GM23338 (cell line): ENCODE measurements around the gene CHP2. TPM values are rescaled to one million over a fixed set of nuclear protein-coding genes. Genes with fewer than 3 reads are reported as not detected.

ENCODE experiments used
- ATAC-seq: fragments of 200-7000 bp; cut with Tn5 transposase; 3 replicates; pipeline ENCODE4 v1.9.1; 2020
- DNase-seq: peaks from one replicate; pipeline ENCODE4 v3.0.0-alpha.2; 2015; ENCODE audit warnings: low spot score
- H2AFZ ChIP-seq: fragments of 200-600 bp; sonication (generic); 2 replicates; pipeline ENCODE4 v1.8.0; 2016; ENCODE audit warnings: antibody characterized with exemption, mild to moderate bottlenecking, moderate library complexity
- H3F3A ChIP-seq: fragments of 200-600 bp; sonication (generic); replicated peaks from 2 replicates; pipeline ENCODE4 v1.8.0; 2017; ENCODE audit warnings: antibody characterized with exemption, mixed run types, low read depth
- H3K27ac ChIP-seq: fragments of 200-600 bp; sonication (generic); 2 replicates; pipeline ENCODE4 v1.6.1; 2016; ENCODE audit warnings: low read depth
- H3K27me3 ChIP-seq: fragments of 200-600 bp; sonication (generic); 2 replicates; pipeline ENCODE4 v1.8.0; 2016; ENCODE audit warnings: mild to moderate bottlenecking, mixed run types, moderate library complexity; ENCODE audit not compliant: insufficient read depth
- H3K36me3 ChIP-seq: fragments of 200-600 bp; sonication (generic); 2 replicates; pipeline ENCODE4 v1.8.0; 2016; ENCODE audit warnings: mild to moderate bottlenecking; ENCODE audit not compliant: insufficient read depth
- H3K4me1 ChIP-seq: fragments of 200-600 bp; sonication (generic); 2 replicates; pipeline ENCODE4 v1.8.0; 2016; ENCODE audit warnings: mild to moderate bottlenecking, moderate library complexity; ENCODE audit not compliant: insufficient read depth
- H3K4me2 ChIP-seq: fragments of 200-600 bp; sonication (generic); 2 replicates; pipeline ENCODE4 v1.7.1; 2017; ENCODE audit warnings: mixed run types
- H3K4me3 ChIP-seq: fragments of 200-600 bp; sonication (generic); 2 replicates; pipeline ENCODE4 v1.6.1; 2016; ENCODE audit warnings: mixed run types
- H3K79me2 ChIP-seq: fragments of 200-600 bp; sonication (generic); replicated peaks from 2 replicates; pipeline ENCODE4 v1.8.0; 2017; ENCODE audit warnings: mild to moderate bottlenecking; ENCODE audit not compliant: insufficient read depth
- H3K9me2 ChIP-seq: fragments of 200-600 bp; sonication (generic); 2 replicates; pipeline ENCODE4 v1.8.0; 2017; ENCODE audit not compliant: insufficient read depth
- H4K20me1 ChIP-seq: fragments of 200-600 bp; sonication (generic); replicated peaks from 2 replicates; pipeline ENCODE4 v1.8.0; 2017; ENCODE audit warnings: mild to moderate bottlenecking; ENCODE audit not compliant: insufficient read depth
- H3K27ac Mint-ChIP-seq: 2 replicates; pipeline ENCODE4 v1.8.0; 2020; ENCODE audit warnings: inconsistent platforms, mild to moderate bottlenecking, moderate library complexity, mixed read lengths
- H3K27me3 Mint-ChIP-seq: 3 replicates; pipeline ENCODE4 v1.8.0; 2022; ENCODE audit warnings: low read depth, mild to moderate bottlenecking, moderate library complexity, mixed read lengths, inconsistent platforms; ENCODE audit not compliant: insufficient read depth, poor library complexity
- H3K36me3 Mint-ChIP-seq: 3 replicates; pipeline ENCODE4 v1.8.0; 2021; ENCODE audit warnings: low read depth, mild to moderate bottlenecking, inconsistent platforms, moderate library complexity, mixed read lengths
- H3K4me1 Mint-ChIP-seq: 3 replicates; pipeline ENCODE4 v1.8.0; 2020; ENCODE audit warnings: mild to moderate bottlenecking, inconsistent platforms, mixed read lengths
- H3K4me3 Mint-ChIP-seq: 3 replicates; pipeline ENCODE4 v1.8.0; 2021; ENCODE audit warnings: moderate library complexity, mild to moderate bottlenecking, inconsistent platforms, mixed read lengths
- H3K9me3 Mint-ChIP-seq: 3 replicates; pipeline ENCODE4 v1.8.0; 2020; ENCODE audit warnings: moderate library complexity, mild to moderate bottlenecking, inconsistent platforms, mixed read lengths
- CREB1 ChIP-seq: fragments of 250-450 bp; sonication (Bioruptor Pico); IDR thresholded peaks from 2 replicates; pipeline ENCODE4 v1.5.0; 2020; ENCODE audit warnings: low read depth, mild to moderate bottlenecking, moderate library complexity
- CTCF ChIP-seq, 2 experiments: fragments of 200-600 bp in 1 of 2; sonication (generic) in 1 of 2; conservative IDR thresholded peaks; 2 replicates each; pipeline versions ENCODE4 v1.5.1 to v1.6.1; 2016 to 2017; ENCODE audit warnings: antibody characterized with exemption in 2 of 2, low read depth in 2 of 2, mild to moderate bottlenecking in 2 of 2, moderate library complexity in 1 of 2
- ETS1 ChIP-seq: IDR thresholded peaks from 2 replicates; pipeline ENCODE4 v1.6.1; 2016; ENCODE audit warnings: antibody characterized with exemption
- EZH2 ChIP-seq: fragments of 200-600 bp; sonication (generic); IDR thresholded peaks from one replicate; pipeline ENCODE4 v1.8.0; 2017; ENCODE audit warnings: antibody characterized with exemption, mild to moderate bottlenecking, low read depth; ENCODE audit not compliant: unreplicated experiment
- JUNB ChIP-seq: IDR thresholded peaks from one replicate; pipeline ENCODE4 v1.6.1; 2016; ENCODE audit warnings: antibody characterized with exemption; ENCODE audit not compliant: unreplicated experiment
- NANOG ChIP-seq: IDR thresholded peaks from 2 replicates; pipeline ENCODE4 v1.6.1; 2016; ENCODE audit warnings: antibody characterized with exemption, borderline replicate concordance
- POLR2AphosphoS5 ChIP-seq: IDR thresholded peaks from 2 replicates; pipeline ENCODE4 v1.6.1; 2016; ENCODE audit warnings: antibody characterized with exemption, low read depth
- REST ChIP-seq: IDR thresholded peaks from one replicate; pipeline ENCODE4 v1.6.1; 2018; ENCODE audit warnings: antibody characterized with exemption; ENCODE audit not compliant: unreplicated experiment
- ZNF114 ChIP-seq: fragments of 250-450 bp; sonication (Bioruptor Pico); IDR thresholded peaks from 2 replicates; pipeline ENCODE4 v1.5.0; 2020; ENCODE audit warnings: mild to moderate bottlenecking, moderate library complexity
- ZNF331 ChIP-seq: fragments of 250-450 bp; sonication (Bioruptor Pico); IDR thresholded peaks from 2 replicates; pipeline ENCODE4 v1.5.0; 2020; ENCODE audit warnings: low read depth, mild to moderate bottlenecking, moderate library complexity
- polyA plus RNA-seq: library from polyadenylated mRNA; unstranded; fragments of >200 nt; fragmentation: Nextera tagmentation; extraction: Ambion mirVana; gene quantifications from 2 replicates; pipeline ENCODE4 v1.2.1, GENCODE V29; 2016
- total RNA-seq: library from RNA; depleted of rRNA; stranded (reverse); fragments of >200 nt; shearing (Covaris generic); gene quantifications from 2 replicates; pipeline ENCODE4 v1.2.3, GENCODE V29; 2014

CHP2 gene
- total and polyA plus RNA-seq, 2 experiments from 2014 or later, result 2.3 to 3.7 TPM

- Histone ChIP-seq H3K79me2 (no peaks in the 10 kb centered on the region), H3K9me2 (no peaks in the 10 kb centered on the region; the same call in 1 of the 2 replicates), H2AFZ (no peak overlapping the region), H3K27ac (no peak overlapping the region), H3K4me1 (0 out of 2 replicates have a peak, but pooled peaks cover 5% of the 10 kb centered on the region), H4K20me1 (no peaks in the 10 kb centered on the region), H3K4me3 (no peak overlapping the region), H3K36me3 (no peaks in the 10 kb centered on the region), H3F3A (no peaks in the 10 kb centered on the region), H3K27me3 (peaks cover 37% of the 10 kb centered on the region), H3K4me2 (no peak overlapping the region)
- H3K9me3 Mint-ChIP-seq, result peaks cover 24% of the 10 kb centered on the region
- no peak for DNase-seq
- TF ChIP-seq POLR2AphosphoS5, result no peak
- no peak for TF ChIP-seq NANOG
- TF ChIP-seq EZH2, result no peak
- TF ChIP-seq ETS1, result no peak
- TF ChIP-seq REST, result no peak
- TF ChIP-seq ZNF331 (CRISPR knock-in tag), result no peak
- no peak for TF ChIP-seq ZNF114 (CRISPR knock-in tag)
- TF ChIP-seq JUNB, result no peak
- TF ChIP-seq CREB1 (CRISPR knock-in tag), result no peak
- ATAC-seq, result no peak
- no peak overlapping the region for H3K27ac Mint-ChIP-seq
- H3K36me3 Mint-ChIP-seq, result peaks cover 17% of the 10 kb centered on the region
- no peak overlapping the region for H3K4me3 Mint-ChIP-seq
- H3K4me1 Mint-ChIP-seq, result peaks cover 3% of the 10 kb centered on the region; the same call in 2 of the 3 replicates
- peaks cover 21% of the 10 kb centered on the region for H3K27me3 Mint-ChIP-seq
Observed at GRCh38 chr16:23710008-23710407, 44.8 kb upstream of the CHP2 start.

- Histone ChIP-seq H3K4me3 (no peak overlapping the region), H3K4me1 (0 out of 2 replicates have a peak, but pooled peaks cover 5% of the 10 kb centered on the region), H3K27me3 (peaks cover 37% of the 10 kb centered on the region), H3K4me2 (no peak overlapping the region), H2AFZ (no peak overlapping the region), H3K27ac (no peak overlapping the region), H3F3A (no peaks in the 10 kb centered on the region), H3K79me2 (no peaks in the 10 kb centered on the region), H3K9me2 (no peaks in the 10 kb centered on the region; the same call in 1 of the 2 replicates), H3K36me3 (no peaks in the 10 kb centered on the region), H4K20me1 (no peaks in the 10 kb centered on the region)
- DNase-seq, result no peak
- no peak for ATAC-seq
- Mint-ChIP-seq H3K36me3 (peaks cover 17% of the 10 kb centered on the region), H3K27ac (no peak overlapping the region), H3K4me1 (peaks cover 3% of the 10 kb centered on the region; the same call in 2 of the 3 replicates), H3K4me3 (no peak overlapping the region), H3K9me3 (peaks cover 20% of the 10 kb centered on the region), H3K27me3 (peaks cover 21% of the 10 kb centered on the region)
- TF ChIP-seq CREB1 (CRISPR knock-in tag) (no peak), ZNF331 (CRISPR knock-in tag) (no peak), CTCF (conservative IDR thresholded peaks at IDR 0.05; ENCODE audit: low read depth in 2 of 2) (no peak)
Observed at GRCh38 chr16:23710504-23710903, 44.3 kb upstream of the CHP2 start.
